ENCODE measurements around the gene SEPTIN2. TPM values are rescaled to one million over a fixed set of nuclear protein-coding genes. Genes with fewer than 3 reads are reported as not detected.

The SEPTIN2 gene
- total RNA-seq, 4 donors from 2014 or later: 311 to 585 (median 373) TPM

GRCh38 chr2:241286348-241287090 lies 29.2 kb upstream of the SEPTIN2 start:
- Histone ChIP-seq H3K9me3 (no peaks in the 10 kb centered on the region), H3K4me1 (peaks cover 0 to 24% (median 4%) of the 10 kb centered on the region in 4 donors), H3K4me3 (no peak overlapping the region), H3K27me3 (no peaks in the 10 kb centered on the region), H3K27ac (no peak overlapping the region), H3K36me3 (no peaks in the 10 kb centered on the region)
- 90 to 92% methylated on average over 9 of the region's 9 CpGs for WGBS, 2 donors
- no peak for DNase-seq (ENCODE audit: low spot score in 2 of 2)
- TF ChIP-seq POLR2A (IDR thresholded peaks at IDR 0.05) (no peak), CTCF (IDR thresholded peaks at IDR 0.05) (no peak), EP300 (IDR thresholded peaks at IDR 0.05) (no peak)

GRCh38 chr2:241288324-241288888 lies 27.3 kb upstream of the SEPTIN2 start:
- H3K27ac ChIP-seq: no peak overlapping the region
- no peaks in the 10 kb centered on the region for H3K9me3 ChIP-seq
- TF ChIP-seq CTCF (IDR thresholded peaks at IDR 0.05) (no peak), EP300 (IDR thresholded peaks at IDR 0.05) (no peak), POLR2A (IDR thresholded peaks at IDR 0.05) (no peak)
- 77 to 92% methylated on average over 3 of the region's 3 CpGs for WGBS, 2 donors
- no peak overlapping the region for H3K4me3 ChIP-seq
- H3K36me3 ChIP-seq: no peaks in the 10 kb centered on the region
- DNase-seq (ENCODE audit: low spot score in 2 of 2): no peak
- H3K4me1 ChIP-seq: peaks cover 0 to 28% (median 0%) of the 10 kb centered on the region in 4 donors
- H3K27me3 ChIP-seq: no peaks in the 10 kb centered on the region

GRCh38 chr2:241289053-241289452 lies 26.7 kb upstream of the SEPTIN2 start:
- no peak for DNase-seq (ENCODE audit: low spot score in 2 of 2)
- Histone ChIP-seq H3K4me1 (peaks cover 0 to 30% (median 0%) of the 10 kb centered on the region in 4 donors), H3K27me3 (no peaks in the 10 kb centered on the region), H3K36me3 (no peaks in the 10 kb centered on the region), H3K9me3 (no peaks in the 10 kb centered on the region), H3K4me3 (no peak overlapping the region), H3K27ac (no peak overlapping the region)
- WGBS, 2 donors: 57 to 71% methylated on average over 4 of the region's 4 CpGs
- TF ChIP-seq CTCF (IDR thresholded peaks at IDR 0.05) (no peak), EP300 (IDR thresholded peaks at IDR 0.05) (no peak), POLR2A (IDR thresholded peaks at IDR 0.05) (no peak)

GRCh38 chr2:241289597-241289996 lies 26.1 kb upstream of the SEPTIN2 start:
- no peaks in the 10 kb centered on the region for H3K9me3 ChIP-seq

More at GRCh38 chr2:241289597-241289996, 26.1 kb upstream of the SEPTIN2 start:
- no peak for DNase-seq (ENCODE audit: low spot score in 2 of 2)
- Histone ChIP-seq H3K27me3 (no peaks in the 10 kb centered on the region), H3K36me3 (no peaks in the 10 kb centered on the region), H3K4me3 (no peak overlapping the region), H3K27ac (no peak overlapping the region), H3K4me1 (peaks cover 0 to 30% (median 0%) of the 10 kb centered on the region in 4 donors)
- whole genome bisulfite sequencing, 2 donors: 53 to 56% methylated on average over 3 of the region's 3 CpGs
- no peak for TF ChIP-seq CTCF (IDR thresholded peaks at IDR 0.05)
- TF ChIP-seq EP300 (IDR thresholded peaks at IDR 0.05): no peak
